GM18909 (cell line): ENCODE measurements around the gene ZNF684.
"Not testable (repeated sequence)": the region's sequence is repeated elsewhere in the genome, so short reads cannot be mapped to it uniquely, and the experiment has no call there.

ENCODE experiments used
- ATAC-seq: cut with Tn5 transposase; IDR thresholded peaks from one replicate; pipeline ENCODE4 v1.9.1; 2021; ENCODE audit warnings: mild to moderate bottlenecking; ENCODE audit not compliant: unreplicated experiment, poor library complexity

ZNF684 gene

DNA sequence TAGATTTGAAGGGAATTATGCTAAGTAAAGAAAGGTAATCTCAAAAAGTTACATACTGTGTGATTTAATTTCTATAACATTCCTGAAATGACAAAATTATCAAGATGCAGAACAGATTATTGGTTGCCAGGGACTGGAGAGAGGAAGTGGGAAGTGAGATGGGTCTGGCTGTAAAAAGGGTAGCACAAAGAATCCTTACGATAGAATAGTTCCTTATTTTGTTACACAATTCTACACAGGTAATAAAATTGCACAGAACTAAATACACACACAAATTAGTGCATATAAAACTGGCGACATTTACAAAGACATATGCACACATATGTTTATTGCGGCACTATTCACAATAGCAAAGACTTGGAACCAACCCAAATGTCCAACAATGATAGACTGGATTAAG, 33.5 kb downstream of the ZNF684 start:
- ATAC-seq, result no peak

DNA sequence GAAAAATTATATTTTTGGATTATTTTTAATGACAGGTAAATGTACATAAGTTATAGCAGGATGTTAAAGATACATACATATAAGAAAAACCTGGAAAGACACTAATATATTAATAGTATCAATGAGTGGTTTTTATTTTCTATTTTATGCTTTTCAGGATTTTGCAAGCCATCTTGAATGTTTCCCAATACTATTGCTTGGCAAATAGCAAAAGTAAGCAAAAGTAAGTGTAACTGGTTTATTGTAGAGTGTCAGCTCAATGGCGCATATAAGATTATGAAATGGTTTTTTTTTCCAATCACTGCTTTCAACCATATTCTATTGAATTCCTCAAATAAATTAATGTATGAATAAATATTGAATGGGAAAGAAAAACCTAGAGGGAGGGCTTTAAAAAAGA, 36.4 kb downstream of the ZNF684 start:
- ATAC-seq, result no peak

DNA sequence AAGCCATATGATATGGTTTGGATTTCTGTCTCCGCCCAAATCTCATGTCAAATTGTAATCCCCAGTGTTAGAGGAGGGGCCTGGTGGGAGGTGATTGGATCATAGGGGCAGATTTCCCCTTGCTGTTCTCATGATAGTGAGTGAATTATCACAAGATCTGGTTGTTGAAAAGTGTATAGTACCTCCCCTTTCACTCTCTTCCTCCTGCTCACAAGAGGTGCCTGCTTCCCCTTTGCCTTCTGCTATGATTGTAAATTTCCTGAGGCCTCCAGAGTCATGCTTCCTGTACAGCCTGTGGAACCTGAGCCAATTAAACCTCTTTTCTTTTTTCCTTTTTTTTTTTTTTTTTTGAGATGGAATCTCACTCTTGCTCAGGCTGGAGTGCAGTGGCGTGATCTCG, 43.4 kb downstream of the ZNF684 start:
- ATAC-seq, result not testable (repeated sequence)

DNA sequence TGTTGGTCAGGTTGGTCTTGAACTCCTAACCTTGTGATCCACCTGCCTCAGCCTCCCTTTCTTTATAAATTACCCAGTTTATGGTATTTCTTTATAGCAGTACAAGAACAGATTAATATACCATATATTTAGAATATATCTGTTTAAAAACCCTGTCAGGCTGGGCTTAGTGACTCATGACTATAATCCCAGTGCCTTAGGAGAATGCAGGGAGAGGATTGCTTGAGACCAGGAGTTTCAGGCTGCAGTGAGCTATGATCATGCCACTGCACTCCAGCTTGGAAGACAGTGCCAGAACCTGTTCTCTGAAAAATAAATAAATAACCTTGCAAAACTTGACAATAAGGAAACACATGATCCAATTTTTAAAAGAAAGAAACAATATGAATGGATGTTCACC, 43.9 kb downstream of the ZNF684 start:
- no peak for ATAC-seq

DNA sequence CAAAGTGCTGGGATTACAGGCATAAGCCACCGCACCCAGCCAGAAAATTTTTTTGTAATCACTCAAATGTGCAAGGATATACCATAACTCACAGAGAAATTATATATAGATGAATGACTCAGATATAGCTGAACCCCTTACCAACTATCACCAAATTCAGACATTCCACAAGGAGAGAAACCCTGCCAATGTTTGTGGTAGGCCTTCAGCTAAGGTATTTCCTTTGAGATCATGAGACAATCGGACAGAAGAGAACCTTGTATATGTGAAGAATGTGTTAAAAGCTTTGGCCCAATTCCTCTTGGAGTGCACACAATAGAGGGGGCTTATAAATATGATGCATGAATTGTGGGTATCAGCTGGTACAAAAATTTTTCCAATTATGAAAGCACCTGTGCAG, 50.7 kb downstream of the ZNF684 start:
- ATAC-seq, result no peak

DNA sequence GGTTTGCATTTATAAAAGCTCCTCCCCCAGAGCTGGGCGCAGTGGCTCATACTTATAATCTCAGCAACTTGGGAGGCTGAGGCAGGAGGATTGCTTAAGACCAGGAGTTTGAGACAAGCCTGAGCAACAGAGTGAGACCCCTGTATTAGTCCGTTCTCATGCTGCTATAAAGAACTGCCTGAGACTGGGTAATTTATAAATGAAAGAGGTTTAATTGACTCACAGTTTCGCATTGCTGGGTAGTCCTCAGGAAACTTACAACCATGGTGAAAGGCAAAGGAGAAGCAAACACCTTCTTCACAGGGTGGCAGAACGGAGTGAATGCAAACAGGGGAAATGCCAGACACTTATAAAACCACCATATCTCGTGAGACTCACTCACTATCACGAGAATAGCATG, 52.5 kb downstream of the ZNF684 start:
- ATAC-seq, result no peak

DNA sequence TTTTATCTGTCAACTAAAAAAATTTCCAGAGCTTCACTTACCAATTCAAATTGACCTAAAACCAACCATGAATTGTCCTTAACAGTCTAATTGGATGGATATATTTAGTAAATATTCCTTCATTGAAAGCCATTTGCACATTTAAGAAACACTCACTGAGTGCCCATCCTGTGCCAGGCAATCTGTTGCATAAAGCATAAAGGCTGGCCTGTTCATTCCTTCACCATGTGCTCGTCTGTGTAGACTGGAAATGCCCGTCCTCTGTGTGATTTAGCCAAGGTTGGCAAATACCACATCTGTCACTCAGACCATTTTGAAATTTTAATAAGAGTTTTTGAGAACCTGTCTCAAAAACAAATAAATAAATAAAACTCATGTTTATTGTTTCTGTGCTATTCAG, 57.1 kb downstream of the ZNF684 start:
- ATAC-seq, result no peak

DNA sequence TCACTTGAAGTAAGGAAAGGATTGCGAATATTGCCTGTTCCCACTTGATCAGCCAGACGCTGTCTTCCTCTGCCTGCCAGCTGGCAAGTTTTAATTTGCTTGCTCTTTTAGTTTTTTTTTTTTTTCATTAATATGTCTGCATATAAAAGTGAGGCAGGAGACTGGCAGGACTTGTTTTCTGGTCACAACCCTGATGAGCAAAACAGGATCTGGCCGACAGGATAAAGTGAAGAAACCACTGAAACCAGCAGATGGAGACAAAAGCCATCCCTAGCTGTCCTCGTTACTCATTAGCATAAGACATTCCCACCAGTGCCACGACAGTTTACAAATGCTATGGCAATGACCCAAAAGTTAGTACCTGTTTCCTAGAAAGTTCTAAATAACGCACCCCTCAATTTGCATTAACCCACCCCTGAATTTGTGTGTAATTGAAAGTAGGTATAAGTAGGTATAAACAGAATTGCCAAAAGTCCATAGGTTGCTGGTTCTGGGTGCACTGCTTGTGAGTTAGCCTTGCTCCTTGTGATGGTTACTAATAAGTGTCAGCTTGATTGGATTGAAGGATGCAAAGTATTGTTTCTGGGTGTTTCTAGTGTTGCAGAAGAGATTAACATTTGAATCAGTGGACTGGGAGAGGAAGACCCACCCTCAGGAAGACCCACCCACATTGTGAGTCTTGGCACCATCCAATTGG, 60.8 kb downstream of the ZNF684 start:
- no peak for ATAC-seq

DNA sequence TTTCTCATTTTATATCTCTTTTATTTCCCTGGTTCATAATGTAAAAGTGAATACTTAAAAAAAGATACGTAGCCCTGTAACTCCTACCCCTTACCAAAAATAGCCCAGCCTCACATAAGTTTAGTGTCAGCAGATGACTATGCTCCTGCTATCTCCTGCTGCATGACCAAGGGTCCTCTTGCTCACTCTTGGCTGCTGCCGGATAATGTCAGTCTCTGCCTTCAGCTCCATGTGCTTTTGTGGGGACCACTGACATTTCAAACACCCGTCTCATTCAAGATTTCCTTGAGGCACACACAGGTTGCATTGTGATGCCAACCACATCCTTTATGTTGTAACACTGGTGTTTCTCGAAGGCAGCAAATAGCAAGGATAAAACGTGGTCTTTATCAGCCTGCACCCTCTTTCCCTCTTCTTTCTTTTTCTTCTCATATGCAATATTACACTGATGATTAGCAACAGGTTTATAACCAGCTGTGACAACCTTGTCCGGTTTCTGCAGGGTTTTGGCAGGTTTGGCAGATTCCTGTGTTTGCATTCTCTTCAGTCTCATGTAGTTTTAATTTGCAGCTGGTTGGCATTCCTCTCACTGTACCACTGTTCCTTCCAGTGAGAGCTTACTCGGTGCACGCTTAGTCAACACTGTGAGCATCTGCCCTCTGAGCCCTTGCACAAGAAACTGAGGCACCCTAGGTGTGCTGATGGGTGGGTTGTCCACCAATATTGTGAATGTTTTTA, 62.2 kb downstream of the ZNF684 start:
- no peak for ATAC-seq

DNA sequence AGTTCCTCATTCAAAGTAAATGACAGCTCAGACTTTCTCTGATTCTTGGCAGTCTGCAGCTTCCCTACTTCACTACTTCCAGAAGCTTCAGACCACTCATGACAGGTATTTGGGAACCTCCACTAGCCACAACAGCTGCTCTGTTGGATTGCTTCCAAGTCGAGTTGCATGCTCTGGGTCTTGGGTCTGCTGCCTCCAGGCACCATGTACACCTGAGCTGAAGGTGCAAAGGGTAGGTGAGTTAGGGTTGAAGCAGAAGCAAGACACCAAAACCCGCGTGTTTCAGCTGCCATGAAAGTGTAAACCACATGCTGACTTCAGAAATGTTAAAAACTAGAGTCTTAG, 62.7 kb downstream of the ZNF684 start:
- ATAC-seq, result no peak

DNA sequence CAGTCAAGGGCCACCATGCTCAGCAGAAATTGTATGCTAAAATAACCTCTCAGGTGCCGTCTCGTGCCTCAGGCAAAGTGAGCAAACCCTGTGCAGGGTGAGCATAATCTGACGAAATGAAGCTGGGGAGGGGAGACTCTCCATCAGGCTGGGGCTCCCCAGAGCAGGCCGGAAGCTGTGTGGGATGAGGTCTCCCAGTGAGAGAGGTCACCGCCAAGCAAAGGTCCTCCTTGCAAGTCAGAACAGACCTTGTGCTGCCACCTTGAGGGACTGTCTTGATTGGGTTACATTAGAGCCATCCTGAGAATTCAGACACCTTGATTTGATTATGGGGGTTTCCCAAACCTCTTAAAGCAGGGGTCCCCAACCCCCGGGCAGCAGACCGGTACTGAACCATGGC, 64.2 kb downstream of the ZNF684 start:
- ATAC-seq, result no peak
